HG03565 (cell line): ENCODE data around the gene SUB1.

Source experiments
- ATAC-seq: cut with Tn5 transposase; IDR thresholded peaks from one replicate; pipeline ENCODE4 v1.9.1; 2021; ENCODE audit warnings: mild to moderate bottlenecking, moderate library complexity; ENCODE audit not compliant: unreplicated experiment

The SUB1 gene

DNA sequence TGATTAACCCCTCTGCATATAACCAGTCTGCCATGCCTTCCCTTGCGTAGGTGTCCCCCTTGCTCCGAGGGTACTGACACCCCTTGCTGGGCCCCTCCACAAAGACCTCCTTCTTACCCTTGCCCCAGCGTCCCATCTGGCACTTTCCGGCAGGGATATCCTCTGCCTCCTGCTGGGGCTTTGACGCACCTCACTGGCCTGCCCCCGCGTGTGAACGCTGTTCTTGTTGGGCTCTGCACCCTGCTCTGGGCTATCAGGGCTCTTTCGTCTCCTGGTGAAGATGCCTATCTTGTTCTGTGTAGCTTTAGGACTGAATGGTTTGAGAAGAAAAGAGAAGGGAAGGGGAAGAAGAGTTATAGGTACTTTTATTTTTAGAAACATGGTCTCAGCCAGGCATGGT is 53.0 kb downstream of the SUB1 start:
- no peak for ATAC-seq

DNA sequence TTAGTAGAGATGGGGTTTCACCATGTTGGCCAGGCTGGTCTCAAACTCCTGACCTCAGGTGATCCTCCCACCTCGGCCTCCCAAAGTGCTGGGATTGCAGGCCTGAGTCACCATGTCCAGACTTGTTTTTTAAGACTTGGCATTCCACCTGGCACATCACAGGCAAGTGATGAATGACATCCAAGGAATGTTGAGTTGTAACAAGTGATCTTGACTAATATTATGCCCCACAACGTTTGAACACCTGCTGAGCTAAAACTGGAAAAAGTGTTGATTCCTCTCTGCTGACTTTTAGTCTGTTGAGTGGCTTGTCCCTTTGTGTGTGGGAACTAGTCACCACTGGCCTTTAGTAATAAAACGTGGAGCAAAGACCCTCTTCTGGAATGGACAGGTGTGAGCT is 54.6 kb downstream of the SUB1 start:
- ATAC-seq = no peak

DNA sequence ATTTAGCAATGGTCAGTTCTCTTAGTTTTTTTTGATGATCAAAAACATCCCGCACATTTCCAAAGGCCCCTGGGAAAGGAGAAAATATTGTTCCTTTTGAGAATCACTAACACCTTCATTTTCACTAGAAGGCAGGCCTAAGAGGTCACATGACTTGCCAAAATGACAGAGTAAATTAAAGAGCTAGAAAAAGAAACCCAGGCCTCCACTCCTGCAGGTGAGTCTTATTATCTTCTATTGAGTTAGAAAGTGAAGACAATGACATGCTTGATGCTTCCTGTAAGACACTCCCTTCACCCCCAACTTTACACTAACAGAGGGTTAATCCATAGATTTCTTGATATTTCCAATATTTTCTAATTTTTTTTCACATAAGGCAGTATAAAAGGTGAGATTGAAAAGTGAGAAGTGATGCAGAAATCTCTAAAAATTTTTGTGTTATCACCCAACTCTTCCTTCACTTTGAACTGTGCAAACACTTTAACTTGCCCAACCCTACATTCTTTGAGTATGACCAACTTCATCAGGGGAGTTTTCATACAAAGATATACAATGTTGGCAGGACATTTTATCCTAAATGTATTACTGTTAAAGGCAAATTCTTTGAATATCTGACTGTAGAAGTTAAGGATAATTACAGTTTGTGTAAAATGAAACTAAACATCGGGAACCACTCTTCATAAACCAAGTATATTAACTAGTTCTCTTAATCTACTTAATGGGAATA is 57.1 kb downstream of the SUB1 start:
- no peak for ATAC-seq

DNA sequence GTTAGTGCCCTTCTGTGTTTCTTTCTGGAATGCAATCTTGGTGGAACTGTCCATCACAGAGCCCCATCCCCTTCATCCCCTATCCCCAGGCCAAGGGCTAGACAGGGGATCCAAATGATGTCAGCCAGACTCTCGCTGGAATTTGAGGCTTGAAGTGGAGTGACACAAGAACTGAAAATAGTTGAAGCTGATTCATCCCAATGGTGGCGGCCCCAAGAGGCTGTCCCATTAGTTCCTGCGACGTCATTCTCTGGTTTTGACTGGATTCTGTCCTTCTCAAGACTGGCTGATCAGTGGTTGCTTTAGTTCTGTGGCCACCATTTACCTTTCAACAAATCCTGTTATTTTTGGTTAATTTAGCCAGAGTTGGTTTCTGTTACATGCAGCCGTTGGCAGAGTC is 59.9 kb downstream of the SUB1 start:
- peak; percentile 60 for ATAC-seq

DNA sequence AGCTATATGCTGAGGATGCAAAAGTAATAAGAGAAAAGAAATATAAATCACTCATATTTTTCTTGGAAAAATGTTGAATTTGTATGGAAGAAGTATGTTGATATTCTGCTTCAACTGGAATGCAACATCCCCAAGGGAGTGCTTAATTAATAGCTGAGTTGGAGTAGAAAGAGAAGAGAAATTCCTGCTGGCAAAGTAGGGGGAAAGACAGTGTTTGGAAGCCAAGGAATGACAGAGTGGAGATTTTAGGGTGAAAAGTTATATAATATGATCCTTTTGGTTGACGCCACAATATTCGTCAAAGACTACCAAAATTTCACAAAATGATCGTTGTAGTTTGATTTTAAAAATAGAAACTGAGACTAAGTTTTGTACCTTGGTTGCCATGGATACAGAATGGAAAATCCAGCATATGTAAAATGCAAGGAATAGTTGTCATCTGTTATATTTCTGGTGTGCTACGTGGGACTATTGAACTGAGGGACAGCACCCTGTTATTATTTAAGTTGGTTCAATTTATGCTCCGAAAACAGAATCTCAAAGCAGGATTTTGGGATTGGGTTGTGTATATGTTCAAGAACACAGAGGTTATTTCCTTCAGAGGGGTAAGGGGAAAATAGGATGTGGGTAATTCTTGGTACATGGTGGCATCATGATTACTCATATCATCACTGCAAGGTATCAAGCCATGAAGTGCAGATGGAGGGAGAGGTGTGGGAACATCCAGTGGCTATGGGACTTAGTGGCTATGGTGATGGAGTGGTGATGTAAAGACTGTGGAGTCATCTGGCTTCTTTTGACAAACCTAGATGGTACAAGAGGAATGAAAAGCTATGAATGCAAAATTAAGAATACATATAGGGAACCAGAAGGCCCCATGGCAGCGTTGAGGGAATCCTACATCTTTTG is 61.0 kb downstream of the SUB1 start:
- ATAC-seq = no peak

DNA sequence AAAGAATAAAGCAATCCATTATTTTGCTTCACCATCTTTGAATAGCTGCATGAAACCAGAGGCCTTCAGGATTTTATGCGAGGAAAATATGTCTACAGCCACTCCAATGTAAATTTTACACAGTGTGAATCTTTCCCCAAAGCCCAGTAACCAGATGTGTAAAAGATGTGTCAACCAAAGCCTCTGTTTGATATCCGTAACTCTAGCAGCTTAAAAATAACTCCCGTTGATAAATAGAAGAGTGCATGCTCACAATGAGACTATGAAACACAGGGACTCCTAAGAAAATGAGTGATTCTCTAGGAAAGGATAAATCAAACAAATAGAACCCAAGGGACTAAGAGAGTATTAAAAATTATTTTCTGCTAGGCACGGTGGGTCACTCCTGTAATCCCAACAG is 65.7 kb downstream of the SUB1 start:
- no peak for ATAC-seq

DNA sequence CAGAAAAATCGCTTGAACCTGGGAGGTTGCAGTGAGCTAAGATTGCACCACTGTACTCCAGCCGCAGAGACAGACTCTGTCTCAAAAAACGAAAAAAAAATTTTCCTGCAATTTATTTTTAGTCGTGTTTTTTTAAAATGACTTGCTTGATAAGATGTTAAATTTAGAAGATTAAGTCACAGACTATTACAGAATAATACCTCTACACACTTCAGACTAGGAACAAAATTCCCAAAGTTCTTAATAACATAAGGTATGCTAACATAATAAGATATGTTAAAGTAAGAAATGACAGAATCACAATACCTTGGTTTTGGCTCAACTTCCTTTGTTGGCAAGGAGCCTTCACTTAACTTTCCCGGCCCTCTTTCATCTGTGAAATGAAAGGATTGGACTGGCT is 66.3 kb downstream of the SUB1 start:
- ATAC-seq = no peak
